NB4 (cell line): ENCODE results near the gene FHDC1.

Source experiments
- CTCF ChIP-seq: IDR thresholded peaks from one replicate; pipeline ENCODE4 v1.5.1; 2012; ENCODE audit warnings: low read depth, low read length
- POLR2A ChIP-seq: IDR thresholded peaks from 2 replicates; pipeline ENCODE4 v1.6.1; 2011; ENCODE audit warnings: mild to moderate bottlenecking; ENCODE audit not compliant: insufficient read length; ENCODE audit errors: extremely low read depth

- no peak for TF ChIP-seq CTCF
- TF ChIP-seq POLR2A, result no peak
Measured at GRCh38 chr4:152974468-152975379, 38.6 kb downstream of the FHDC1 start.
